ENCODE data around the gene CDH9. TPM values are rescaled to one million over a fixed set of nuclear protein-coding genes. Genes with fewer than 3 reads are reported as not detected.

Gene CDH9
- total and polyA plus RNA-seq, 2 donors (not counting 1 experiment from before 2014, with no cell fraction given) = not detected

GRCh38 chr5:26881901-26882300, 156.5 kb downstream of the CDH9 start:
- ATAC-seq (ENCODE audit: low read depth) = no peak
- no CpG with 5 or more reads among the region's 2 CpGs for WGBS (ENCODE audit: insufficient coverage)
- H3K79me2 ChIP-seq (ENCODE audit: control insufficient read depth, insufficient read depth, low read length) = no peaks in the 10 kb centered on the region
- no peak overlapping the region for H3K4me3 Mint-ChIP-seq
- H3K9me3 Mint-ChIP-seq (ENCODE audit: insufficient read depth) = peaks cover 5% of the 10 kb centered on the region
- H3K27me3 Mint-ChIP-seq = no peaks in the 10 kb centered on the region
- no peak overlapping the region for H2AFZ ChIP-seq (ENCODE audit: insufficient read depth, low read depth, low read length, poor library complexity, severe bottlenecking)
- ChIA-PET POLR2A (no interaction called here), CTCF (no interaction called here)
- no peaks in the 10 kb centered on the region for H3K4me1 Mint-ChIP-seq
- H3K27me3 ChIP-seq (replicated peaks in 1 of 4; ENCODE audit: control extremely low read depth in 1 of 4, control insufficient read depth in 3 of 4, insufficient read depth in 4 of 4, low read length in 3 of 4) = no peaks in the 10 kb centered on the region
- no peak for DNase-seq
- H3K4me3 ChIP-seq (ENCODE audit: control extremely low read depth in 1 of 5, extremely low read depth in 1 of 5, insufficient read depth in 1 of 5, low read depth in 2 of 5, low read length in 4 of 5) = no peak overlapping the region
- no peaks in the 10 kb centered on the region for H4K20me1 ChIP-seq (ENCODE audit: control insufficient read depth, insufficient read depth, low read length, poor library complexity, severe bottlenecking)
- no peaks in the 10 kb centered on the region for H3K4me1 ChIP-seq (ENCODE audit: control insufficient read depth in 2 of 2, insufficient read depth in 2 of 2, low read length in 2 of 2)
- TF ChIP-seq CTCF (IDR thresholded peaks at IDR 0.05) = no peak
- TF ChIP-seq EZH2 (IDR thresholded peaks at IDR 0.05; ENCODE audit: borderline replicate concordance, insufficient read depth, low read depth, low read length, poor library complexity, severe bottlenecking) = no peak
- intact Hi-C loops (cut with micrococcal nuclease) = no loop called here
- no peaks in the 10 kb centered on the region for H3K36me3 ChIP-seq (replicated peaks in 1 of 2; ENCODE audit: control extremely low read depth in 1 of 2, control insufficient read depth in 1 of 2, extremely low read depth in 1 of 2, insufficient read depth in 2 of 2, low read length in 1 of 2)
- no peak overlapping the region for H3K27ac ChIP-seq (ENCODE audit: low read length in 2 of 2)
- no peak overlapping the region for H3K4me2 ChIP-seq (replicated peaks; ENCODE audit: low read depth, low read length, poor library complexity, severe bottlenecking)
- H3K9me3 ChIP-seq (ENCODE audit: control extremely low read depth in 1 of 3, control insufficient read depth in 2 of 3, insufficient read depth in 1 of 3, low read length in 2 of 3) = no peaks in the 10 kb centered on the region
- H3K9ac ChIP-seq (ENCODE audit: low read length) = no peak overlapping the region
- H3K27ac Mint-ChIP-seq = no peak overlapping the region

GRCh38 chr5:26877154-26877553, 161.2 kb downstream of the CDH9 start:
- H3K9me3 ChIP-seq (ENCODE audit: control extremely low read depth in 1 of 3, control insufficient read depth in 2 of 3, insufficient read depth in 1 of 3, low read length in 2 of 3) = no peaks in the 10 kb centered on the region
- H3K27ac ChIP-seq (ENCODE audit: low read length in 2 of 2) = no peak overlapping the region
- H3K27me3 ChIP-seq (replicated peaks in 1 of 4; ENCODE audit: control extremely low read depth in 1 of 4, control insufficient read depth in 3 of 4, insufficient read depth in 4 of 4, low read length in 3 of 4) = no peaks in the 10 kb centered on the region
- 80% methylated on average over 3 of the region's 4 CpGs for WGBS (ENCODE audit: insufficient coverage)
- H4K20me1 ChIP-seq (ENCODE audit: control insufficient read depth, insufficient read depth, low read length, poor library complexity, severe bottlenecking) = no peaks in the 10 kb centered on the region
- no peak for ATAC-seq (ENCODE audit: low read depth)
- H3K4me2 ChIP-seq (replicated peaks; ENCODE audit: low read depth, low read length, poor library complexity, severe bottlenecking) = no peak overlapping the region
- Mint-ChIP-seq H3K27me3 (no peaks in the 10 kb centered on the region), H3K4me3 (no peak overlapping the region), H3K27ac (no peak overlapping the region), H3K9me3 (ENCODE audit: insufficient read depth) (peaks cover 2% of the 10 kb centered on the region), H3K4me1 (no peaks in the 10 kb centered on the region)
- DNase-seq = no peak
- CTCF ChIA-PET = no interaction called here
- no peaks in the 10 kb centered on the region for H3K4me1 ChIP-seq (ENCODE audit: control insufficient read depth in 2 of 2, insufficient read depth in 2 of 2, low read length in 2 of 2)
- no peaks in the 10 kb centered on the region for H3K36me3 ChIP-seq (replicated peaks in 1 of 2; ENCODE audit: control extremely low read depth in 1 of 2, control insufficient read depth in 1 of 2, extremely low read depth in 1 of 2, insufficient read depth in 2 of 2, low read length in 1 of 2)
- POLR2A ChIA-PET = no interaction called here
- intact Hi-C loops (cut with micrococcal nuclease) = no loop called here
- H3K4me3 ChIP-seq (ENCODE audit: control extremely low read depth in 1 of 5, extremely low read depth in 1 of 5, insufficient read depth in 1 of 5, low read depth in 2 of 5, low read length in 4 of 5) = no peak overlapping the region
- H2AFZ ChIP-seq (ENCODE audit: insufficient read depth, low read depth, low read length, poor library complexity, severe bottlenecking) = no peak overlapping the region
- H3K79me2 ChIP-seq (ENCODE audit: control insufficient read depth, insufficient read depth, low read length) = no peaks in the 10 kb centered on the region
- TF ChIP-seq CTCF (IDR thresholded peaks at IDR 0.05) = no peak
- TF ChIP-seq EZH2 (IDR thresholded peaks at IDR 0.05; ENCODE audit: borderline replicate concordance, insufficient read depth, low read depth, low read length, poor library complexity, severe bottlenecking) = no peak
- no peak overlapping the region for H3K9ac ChIP-seq (ENCODE audit: low read length)
